GM23248 (cell line): ENCODE results near the gene PIAS3. TPM values are rescaled to one million over a fixed set of nuclear protein-coding genes. Genes with fewer than 3 reads are reported as not detected.

Experiments used
- DNase-seq: peaks from one replicate; pipeline ENCODE4 v3.0.0-alpha.2; 2015
- H2AFZ ChIP-seq: fragments of 200-600 bp; sonication (generic); 2 replicates; pipeline ENCODE4 v1.6.1; 2016; ENCODE audit warnings: antibody characterized with exemption
- H3F3A ChIP-seq: fragments of 200-600 bp; sonication (generic); 2 replicates; pipeline ENCODE4 v1.6.1; 2016; ENCODE audit warnings: mild to moderate bottlenecking, antibody characterized with exemption, mixed run types; ENCODE audit not compliant: insufficient read depth
- H3K27ac ChIP-seq: fragments of 200-600 bp; sonication (generic); 2 replicates; pipeline ENCODE4 v1.5.1; 2016; ENCODE audit warnings: mild to moderate bottlenecking
- H3K27me3 ChIP-seq: fragments of 200-600 bp; sonication (generic); replicated peaks from 2 replicates; pipeline ENCODE4 v1.6.1; 2016; ENCODE audit warnings: mild to moderate bottlenecking; ENCODE audit not compliant: insufficient read depth
- H3K36me3 ChIP-seq: fragments of 200-600 bp; sonication (generic); 2 replicates; pipeline ENCODE4 v1.6.1; 2016; ENCODE audit warnings: low read depth, mild to moderate bottlenecking
- H3K4me1 ChIP-seq: fragments of 200-600 bp; sonication (generic); 2 replicates; pipeline ENCODE4 v1.6.1; 2016; ENCODE audit warnings: mild to moderate bottlenecking; ENCODE audit not compliant: insufficient read depth
- H3K4me2 ChIP-seq: fragments of 200-600 bp; sonication (generic); one replicate; pipeline ENCODE4 v1.6.1; 2016; ENCODE audit warnings: mild to moderate bottlenecking; ENCODE audit not compliant: unreplicated experiment
- H3K4me3 ChIP-seq: fragments of 200-600 bp; sonication (generic); 2 replicates; pipeline ENCODE4 v1.5.1; 2016; ENCODE audit warnings: mild to moderate bottlenecking
- H3K79me2 ChIP-seq: fragments of 200-600 bp; sonication (generic); 2 replicates; pipeline ENCODE4 v1.6.1; 2016; ENCODE audit warnings: mild to moderate bottlenecking; ENCODE audit not compliant: insufficient read depth
- H3K9ac ChIP-seq: fragments of 200-600 bp; sonication (generic); 2 replicates; pipeline ENCODE4 v1.6.1; 2016; ENCODE audit warnings: mild to moderate bottlenecking
- H3K9me2 ChIP-seq: fragments of 200-600 bp; sonication (generic); 2 replicates; pipeline ENCODE4 v1.6.1; 2016; ENCODE audit warnings: mixed run types, mild to moderate bottlenecking, moderate library complexity; ENCODE audit not compliant: insufficient read depth
- H3K9me3 ChIP-seq: fragments of 200-600 bp; sonication (generic); one replicate; pipeline ENCODE4 v1.6.1; 2017; ENCODE audit warnings: low read depth
- H4K20me1 ChIP-seq: fragments of 200-600 bp; sonication (generic); 2 replicates; pipeline ENCODE4 v1.6.0; 2016; ENCODE audit not compliant: insufficient read depth
- EZH2 ChIP-seq: fragments of 200-600 bp; sonication (generic); IDR thresholded peaks from 2 replicates; pipeline ENCODE4 v1.6.1; 2018; ENCODE audit warnings: antibody characterized with exemption, mild to moderate bottlenecking; ENCODE audit not compliant: insufficient read depth, poor library complexity, severe bottlenecking
- EZH2phosphoT487 ChIP-seq: fragments of 200-600 bp; sonication (generic); IDR thresholded peaks from 2 replicates; pipeline ENCODE4 v1.6.1; 2018; ENCODE audit warnings: antibody characterized with exemption, moderate library complexity, mild to moderate bottlenecking, low read depth; ENCODE audit not compliant: insufficient read depth
- WGBS, 2 experiments: methylation state at CpG; one replicate each; pipeline ENCODE4 v1.1.6; 2015 to 2017; ENCODE audit warnings: low lambda C conversion rate in 2 of 2, low coverage in 1 of 2; ENCODE audit errors: missing lambda C conversion rate in 2 of 2; 5-methylcytosine and 5-hydroxymethylcytosine counted together
- in situ Hi-C: fragments of 300-500 bp; cut with MboI; formaldehyde crosslinking; loops from 2 replicates; pipeline ENCODE4 v1.15.0; 2020
- polyA plus RNA-seq: library from polyadenylated mRNA; unstranded; fragments of >200 nt; fragmentation: Nextera tagmentation; extraction: Ambion mirVana; gene quantifications from 2 replicates; pipeline ENCODE4 v1.2.1, GENCODE V29; 2016
- total RNA-seq: library from RNA; depleted of rRNA; stranded (reverse); fragments of >200 nt; shearing (Covaris generic); gene quantifications from 2 replicates; pipeline ENCODE4 v1.2.3, GENCODE V29; 2014; rRNA removed

Gene PIAS3
- total RNA-seq, result 22.2 and 32.5 TPM in 2 replicates
- 58.3 and 63.0 TPM in 2 replicates for polyA plus RNA-seq

GRCh38 chr1:145858901-145859490, at the start of gene PIAS3:
Gene PIAS3, minus strand, starts transcription at chr1:145859081. Its CDS starts 91 bp downstream, at chr1:145858990.
- 0 to 1% methylated on average over 29 to 42 of the region's 42 CpGs for WGBS, 2 experiments
- peaks cover 11% of the 10 kb centered on the region; the same call in 1 of the 2 replicates for H3K4me1 ChIP-seq
- H3F3A ChIP-seq, result no peaks in the 10 kb centered on the region
- peak within 1 kb of the TSS; percentile 77 for H3K27ac ChIP-seq
- no peak for TF ChIP-seq EZH2
- no peak for TF ChIP-seq EZH2phosphoT487
- H3K79me2 ChIP-seq, result peaks cover 26% of the 10 kb centered on the region
- H4K20me1 ChIP-seq, result no peaks in the 10 kb centered on the region
- no peaks in the 10 kb centered on the region for H3K9me2 ChIP-seq
- H3K4me2 ChIP-seq, result peak within 1 kb of the TSS; percentile 85
- peaks cover 20% of the 10 kb centered on the region for H3K36me3 ChIP-seq
- DNase-seq, result peak; percentile 99
- peak within 1 kb of the TSS; percentile 89 for H2AFZ ChIP-seq
- H3K27me3 ChIP-seq, result no peaks in the 10 kb centered on the region
- in situ Hi-C loops, result loop anchor here (10.0 kb wide), 1 partner anchor 104 kb away; no protein-coding TSS in a partner anchor
- H3K4me3 ChIP-seq, result peak within 1 kb of the TSS; percentile 96
- no peaks in the 10 kb centered on the region for H3K9me3 ChIP-seq
- H3K9ac ChIP-seq, result peak within 1 kb of the TSS; percentile 86

DNA sequence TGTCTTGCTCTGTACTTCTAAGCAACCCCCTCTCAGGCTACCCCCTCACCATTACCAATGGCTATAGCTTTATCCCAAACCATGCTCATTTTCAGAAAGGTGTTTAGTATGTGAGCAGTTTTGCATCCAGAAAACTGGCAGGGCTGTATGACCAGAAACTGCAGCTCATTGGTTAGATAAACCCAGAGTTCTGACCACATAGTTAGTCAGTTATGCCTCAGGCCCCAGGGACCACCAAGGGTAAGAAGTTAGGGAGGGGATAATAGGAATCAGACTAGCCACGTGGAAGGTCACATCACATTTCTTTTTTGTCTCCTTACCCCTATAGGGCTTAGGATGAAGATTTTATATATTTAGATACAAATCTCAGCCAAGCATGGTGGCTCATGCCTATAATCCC, 49.8 kb upstream of the PIAS3 start:
- Histone ChIP-seq H4K20me1 (no peaks in the 10 kb centered on the region), H3K79me2 (no peaks in the 10 kb centered on the region), H3K36me3 (peaks cover 5% of the 10 kb centered on the region; the same call in 1 of the 2 replicates), H3K4me1 (peaks cover 16% of the 10 kb centered on the region), H2AFZ (peak overlapping the region; percentile 36; the same call in 1 of the 2 replicates), H3K9me2 (no peaks in the 10 kb centered on the region), H3K4me3 (no peak overlapping the region), H3K9ac (peak overlapping the region; percentile 23; the same call in 1 of the 2 replicates), H3F3A (0 out of 2 replicates have a peak, but pooled peaks cover 3% of the 10 kb centered on the region), H3K27ac (peak overlapping the region; percentile 52), H3K9me3 (no peaks in the 10 kb centered on the region), H3K27me3 (no peaks in the 10 kb centered on the region), H3K4me2 (no peak overlapping the region)
- in situ Hi-C loops, result no loop called here
- DNase-seq, result peak; percentile 65
- TF ChIP-seq EZH2, result no peak
- TF ChIP-seq EZH2phosphoT487, result no peak
- 29 to 48% methylated on average over 1 of the region's 1 CpG for WGBS, 2 experiments

- Histone ChIP-seq H3F3A (no peaks in the 10 kb centered on the region), H3K9ac (no peak overlapping the region), H3K79me2 (no peaks in the 10 kb centered on the region), H2AFZ (no peak overlapping the region; the same call in 1 of the 2 replicates), H3K9me2 (no peaks in the 10 kb centered on the region), H3K4me1 (peaks cover 16% of the 10 kb centered on the region), H3K27ac (no peak overlapping the region), H3K36me3 (peaks cover 5% of the 10 kb centered on the region; the same call in 1 of the 2 replicates), H3K27me3 (no peaks in the 10 kb centered on the region), H4K20me1 (no peaks in the 10 kb centered on the region), H3K4me2 (no peak overlapping the region), H3K4me3 (no peak overlapping the region), H3K9me3 (no peaks in the 10 kb centered on the region)
- peak; percentile 30 for DNase-seq
- in situ Hi-C loops, result no loop called here
- TF ChIP-seq EZH2 (no peak), EZH2phosphoT487 (no peak)
- WGBS, 2 experiments, result 85 to 90% methylated on average over 10 of the region's 10 CpGs
Observed at GRCh38 chr1:145906954-145907753, 48.3 kb upstream of the PIAS3 start.

DNA sequence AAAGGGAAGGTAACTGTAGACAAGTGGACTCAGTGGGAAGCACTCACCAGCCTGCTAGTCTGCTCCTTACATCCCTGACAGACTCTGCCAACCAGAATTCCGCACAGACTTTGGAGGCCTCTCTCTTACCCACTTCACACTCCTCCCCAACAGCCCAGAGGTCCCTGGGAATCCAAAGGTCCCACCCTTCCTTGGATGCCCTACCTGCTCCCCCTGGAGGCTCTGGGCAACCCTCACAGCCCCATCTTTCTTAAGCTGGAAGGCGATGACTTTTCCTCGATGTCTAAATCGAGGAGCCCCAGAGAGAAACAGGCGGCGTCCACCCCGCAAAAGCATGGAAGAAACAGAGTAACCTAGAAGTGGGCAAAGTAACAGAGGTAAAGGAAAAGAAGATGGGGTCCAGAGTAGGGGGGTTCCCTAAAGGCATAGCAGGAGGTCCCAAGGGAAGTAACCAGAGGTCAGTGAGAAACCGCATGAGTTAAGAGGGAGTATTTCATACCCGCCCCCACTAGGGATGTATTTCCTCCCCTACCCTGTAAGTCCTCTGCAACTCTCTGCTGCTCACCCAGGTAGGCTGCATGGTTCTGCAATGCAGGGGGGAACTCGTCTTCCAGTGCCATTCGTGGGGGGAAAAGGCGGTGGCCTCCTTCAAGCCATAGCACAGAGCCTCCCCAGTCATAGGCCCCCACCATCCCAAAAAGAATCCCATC, 42.6 kb upstream of the PIAS3 start:
- Histone ChIP-seq H3F3A (no peaks in the 10 kb centered on the region), H3K27ac (no peak overlapping the region), H3K4me2 (no peak overlapping the region), H3K4me1 (no peaks in the 10 kb centered on the region), H3K36me3 (no peaks in the 10 kb centered on the region), H4K20me1 (no peaks in the 10 kb centered on the region), H3K79me2 (no peaks in the 10 kb centered on the region), H2AFZ (no peak overlapping the region), H3K4me3 (no peak overlapping the region), H3K9ac (no peak overlapping the region), H3K9me3 (no peaks in the 10 kb centered on the region), H3K9me2 (no peaks in the 10 kb centered on the region), H3K27me3 (no peaks in the 10 kb centered on the region)
- WGBS, 2 experiments, result 88 to 90% methylated on average over 12 of the region's 12 CpGs
- TF ChIP-seq EZH2phosphoT487, result no peak
- TF ChIP-seq EZH2, result no peak
- in situ Hi-C loops, result no loop called here
- no peak for DNase-seq
